K562 (cell line): ENCODE measurements around the gene PANK2. TPM values are rescaled to one million over a fixed set of nuclear protein-coding genes. Genes with fewer than 3 reads are reported as not detected.

Experiments used
- ADNP ChIP-seq: fragments of 200-800 bp; sonication (Bioruptor generic); IDR thresholded peaks from 2 replicates; pipeline ENCODE4 v1.6.1; 2016; ENCODE audit warnings: missing genetic modification characterization, missing compliant biosample characterization
- ATF1 ChIP-seq, 2 experiments: fragments of 450-650 bp in 1 of 2; IDR thresholded peaks; 2 replicates each; pipeline ENCODE4 v1.6.1; 2016; ENCODE audit warnings: missing compliant biosample characterization in 1 of 2, missing genetic modification characterization in 1 of 2
- ATF2 ChIP-seq: sonication (generic); formaldehyde crosslinking; IDR thresholded peaks from 2 replicates; pipeline ENCODE4 v1.8.1; 2022; ENCODE audit warnings: missing genetic modification reagents
- GMEB1 ChIP-seq: fragments of 250-450 bp; sonication (Bioruptor Pico); IDR thresholded peaks from 2 replicates; pipeline ENCODE4 v1.4.0; 2020; ENCODE audit warnings: mild to moderate bottlenecking
- L3MBTL2 ChIP-seq: fragments of 450-650 bp; IDR thresholded peaks from 2 replicates; pipeline ENCODE4 v1.6.1; 2016; ENCODE audit warnings: mild to moderate bottlenecking, moderate library complexity
- RBM15 ChIP-seq: fragments of 200-400 bp; formaldehyde crosslinking; IDR thresholded peaks from 2 replicates; pipeline ENCODE4 v1.6.1; 2018; ENCODE audit warnings: mild to moderate bottlenecking, low read length, moderate library complexity; ENCODE audit not compliant: insufficient read depth
- RBM25 ChIP-seq: fragments of 200-400 bp; formaldehyde crosslinking; IDR thresholded peaks from 2 replicates; pipeline ENCODE4 v1.6.1; 2018; ENCODE audit warnings: low read length, low read depth, moderate library complexity; ENCODE audit not compliant: severe bottlenecking
- SAP30 ChIP-seq: fragments of 200-600 bp; sonication (generic); IDR thresholded peaks from 2 replicates; pipeline ENCODE4 v1.6.1; 2012; ENCODE audit warnings: borderline replicate concordance, low read depth, mild to moderate bottlenecking, moderate library complexity, low read length, control low read depth, inconsistent platforms; ENCODE audit not compliant: insufficient read depth, poor library complexity, severe bottlenecking
- SP1 ChIP-seq: sonication (generic); formaldehyde crosslinking; IDR thresholded peaks from 2 replicates; pipeline ENCODE4 v1.8.1; 2022; ENCODE audit warnings: mild to moderate bottlenecking, missing genetic modification reagents
- TBP ChIP-seq: optimal IDR thresholded peaks from 2 replicates; pipeline ENCODE3; 2011; ENCODE audit warnings: low read depth, low read length, improper control_type of control experiment
- THRAP3 ChIP-seq: fragments of 450-650 bp; IDR thresholded peaks from 2 replicates; pipeline ENCODE4 v1.6.1; 2016; ENCODE audit warnings: mild to moderate bottlenecking, inconsistent platforms, borderline replicate concordance
- VEZF1 ChIP-seq: fragments of 200-800 bp; sonication (Bioruptor generic); IDR thresholded peaks from 2 replicates; pipeline ENCODE4 v1.6.1; 2017; ENCODE audit warnings: missing genetic modification characterization, missing compliant biosample characterization
- ZBTB8A ChIP-seq: fragments of 450-650 bp; IDR thresholded peaks from 2 replicates; pipeline ENCODE4 v1.6.1; 2018; ENCODE audit warnings: mild to moderate bottlenecking, moderate library complexity; ENCODE audit not compliant: partially characterized antibody
- ZFP36 ChIP-seq: fragments of 150-350 bp; IDR thresholded peaks from 2 replicates; pipeline ENCODE4 v1.6.1; 2018; ENCODE audit warnings: low read length, low read depth; ENCODE audit not compliant: partially characterized antibody
- ZNF212 ChIP-seq: fragments of 450-650 bp; formaldehyde crosslinking; IDR thresholded peaks from 2 replicates; pipeline ENCODE4 v1.4.0; 2020; ENCODE audit warnings: mild to moderate bottlenecking
- ZNF384 ChIP-seq: IDR thresholded peaks from 2 replicates; pipeline ENCODE4 v1.6.1; 2012; ENCODE audit warnings: low read depth, low read length, improper control_type of control experiment
- ZNF431 ChIP-seq: sonication (generic); formaldehyde crosslinking; IDR thresholded peaks from 2 replicates; pipeline ENCODE4 v1.8.0; 2022; ENCODE audit warnings: mild to moderate bottlenecking, missing genetic modification reagents
- ZNF518B ChIP-seq: fragments of 250-450 bp; sonication (Bioruptor Pico); IDR thresholded peaks from 2 replicates; pipeline ENCODE4 v1.5.0; 2021; ENCODE audit warnings: mild to moderate bottlenecking, moderate library complexity
- ZNF75A ChIP-seq: fragments of 450-650 bp; formaldehyde crosslinking; IDR thresholded peaks from 2 replicates; pipeline ENCODE4 v1.4.0; 2020; ENCODE audit warnings: mild to moderate bottlenecking
- polyA plus RNA-seq, 8 experiments: library from polyadenylated mRNA; depleted of rRNA in 4 of 8; stranded (reverse) in 5 of 8; unstranded in 3 of 8; fragments of >200 nt; fragmentation: Nextera tagmentation in 2 of 8; fragmentation: Illumina TruSeq in 1 of 8; extraction: Ambion mirVana in 2 of 8; extraction: Trizol in 1 of 8; gene quantifications; 2 replicates each; pipeline versions ENCODE4 v1.2.1 to v1.2.3, GENCODE V29; 2011 to 2014; ENCODE audit warnings: inconsistent platforms in 1 of 8, missing spikeins in 1 of 8
- total RNA-seq, 7 experiments: library from RNA; depleted of rRNA in 6 of 7; stranded (reverse); fragments of >200 nt in 6 of 7; fragmentation: Illumina TruSeq in 2 of 7; extraction: Trizol in 2 of 7; gene quantifications; 2 replicates each; pipeline versions ENCODE4 v1.2.1 to v1.2.3, GENCODE V29; 2011 to 2021; ENCODE audit warnings: low replicate concordance in 1 of 7

The PANK2 gene
- total and polyA plus RNA-seq, 9 of the 15 experiments (the other 6 are each of a cell fraction or from before 2014, with no cell fraction given): 14.9 to 43.5 (median 31.4) TPM

GRCh38 chr20:3846740-3847428, 42.3 kb upstream of the PANK2 start, which contains the start of gene MAVS (continued):
- TF ChIP-seq VEZF1 (CRISPR knock-in tag) (peak; percentile 85), ZFP36 (no peak), L3MBTL2 (no peak), ZNF75A (CRISPR knock-in tag) (no peak), ADNP (tag) (no peak), ATF1 (CRISPR knock-in tag; IDR thresholded peaks at IDR 0.05) (no peak), ATF1 (tag; IDR thresholded peaks at IDR 0.05) (peak; percentile 44; the same call in 1 of the 2 replicates), SP1 (CRISPR knock-in tag) (peak; percentile 51), ZNF384 (no peak), TBP (peak; percentile 76), ATF2 (CRISPR knock-in tag) (no peak), THRAP3 (no peak), SAP30 (peak; percentile 48), GMEB1 (no peak), ZNF212 (CRISPR knock-in tag) (no peak), ZBTB8A (no peak), ZNF431 (0 out of 2 replicates have a peak, but pooled peaks have one; percentile 25), ZNF518B (CRISPR knock-in tag) (no peak), RBM15 (no peak), RBM25 (peak; percentile 90)
